SK-N-SH treated with all-trans-retinoic acid at 6 μM for 48 hours (cell line): ENCODE data around the gene ASTN2.

ENCODE experiments used
- ATAC-seq: fragments of 200-7000 bp; cut with Tn5 transposase; 3 replicates; pipeline ENCODE4 v1.9.1; 2020; ENCODE audit warnings: mild to moderate bottlenecking, moderate library complexity
- ARNTL ChIP-seq: fragments of 450-650 bp; formaldehyde crosslinking; IDR thresholded peaks from 2 replicates; pipeline ENCODE4 v1.5.0; 2020; ENCODE audit warnings: low read depth, mild to moderate bottlenecking, moderate library complexity, borderline replicate concordance
- BACH2 ChIP-seq: fragments of 250-450 bp; sonication (Bioruptor Pico); IDR thresholded peaks from 2 replicates; pipeline ENCODE4 v1.9.0; 2021; ENCODE audit warnings: mild to moderate bottlenecking, borderline replicate concordance
- CSDC2 ChIP-seq: fragments of 250-450 bp; sonication (Bioruptor Pico); IDR thresholded peaks from 2 replicates; pipeline ENCODE4 v1.5.0; 2020; ENCODE audit warnings: mild to moderate bottlenecking, moderate library complexity
- ESRRG ChIP-seq: fragments of 250-450 bp; sonication (Bioruptor Pico); IDR thresholded peaks from 2 replicates; pipeline ENCODE4 v1.6.1; 2021; ENCODE audit warnings: mild to moderate bottlenecking
- GLIS3 ChIP-seq: fragments of 250-450 bp; sonication (Bioruptor Pico); IDR thresholded peaks from 2 replicates; pipeline ENCODE4 v1.5.0; 2020; ENCODE audit warnings: mild to moderate bottlenecking, moderate library complexity
- ISL1 ChIP-seq: fragments of 250-450 bp; sonication (Bioruptor Pico); IDR thresholded peaks from 2 replicates; pipeline ENCODE4 v2.1.2; 2022; ENCODE audit warnings: mild to moderate bottlenecking, moderate library complexity
- OSR1 ChIP-seq: fragments of 250-450 bp; sonication (Bioruptor Pico); IDR thresholded peaks from 2 replicates; pipeline ENCODE4 v1.8.0; 2022; ENCODE audit warnings: moderate library complexity, mild to moderate bottlenecking, inconsistent platforms
- PPARA ChIP-seq: fragments of 250-450 bp; sonication (Bioruptor Pico); IDR thresholded peaks from 2 replicates; pipeline ENCODE4 v1.5.0; 2020; ENCODE audit warnings: mild to moderate bottlenecking, borderline replicate concordance
- RARB ChIP-seq: fragments of 250-450 bp; sonication (Bioruptor Pico); IDR thresholded peaks from 2 replicates; pipeline ENCODE4 v1.8.0; 2021; ENCODE audit warnings: mild to moderate bottlenecking, moderate library complexity
- SNAI2 ChIP-seq: fragments of 250-450 bp; sonication (Bioruptor Pico); IDR thresholded peaks from 2 replicates; pipeline ENCODE4 v1.5.0; 2020; ENCODE audit warnings: mild to moderate bottlenecking, moderate library complexity
- TCF4 ChIP-seq: fragments of 250-450 bp; sonication (Bioruptor Pico); IDR thresholded peaks from 2 replicates; pipeline ENCODE4 v1.8.0; 2021; ENCODE audit warnings: mild to moderate bottlenecking, moderate library complexity, borderline replicate concordance
- TOX ChIP-seq: fragments of 250-450 bp; sonication (Bioruptor Pico); IDR thresholded peaks from 2 replicates; pipeline ENCODE4 v1.8.0; 2021; ENCODE audit warnings: mild to moderate bottlenecking, moderate library complexity, borderline replicate concordance
- ZC3H10 ChIP-seq: fragments of 250-450 bp; sonication (Bioruptor Pico); IDR thresholded peaks from 2 replicates; pipeline ENCODE4 v1.5.1; 2021; ENCODE audit warnings: mild to moderate bottlenecking, moderate library complexity
- ZFP3 ChIP-seq: fragments of 250-450 bp; sonication (Bioruptor Pico); IDR thresholded peaks from 2 replicates; pipeline ENCODE4 v1.5.0; 2020; ENCODE audit warnings: mild to moderate bottlenecking, moderate library complexity
- ZFP30 ChIP-seq: fragments of 450-650 bp; formaldehyde crosslinking; IDR thresholded peaks from 2 replicates; pipeline ENCODE4 v1.5.0; 2022; ENCODE audit warnings: mild to moderate bottlenecking, moderate library complexity
- ZNF565 ChIP-seq: fragments of 450-650 bp; formaldehyde crosslinking; conservative IDR thresholded peaks from 2 replicates; pipeline ENCODE4 v1.5.0; 2020; ENCODE audit warnings: low read depth, mild to moderate bottlenecking, moderate library complexity
- ZNF70 ChIP-seq: fragments of 450-650 bp; formaldehyde crosslinking; IDR thresholded peaks from 2 replicates; pipeline ENCODE4 v1.5.0; 2020; ENCODE audit warnings: mild to moderate bottlenecking, moderate library complexity
- ZNF8 ChIP-seq: fragments of 450-650 bp; formaldehyde crosslinking; IDR thresholded peaks from 2 replicates; pipeline ENCODE4 v1.5.0; 2020; ENCODE audit warnings: mild to moderate bottlenecking, moderate library complexity
- TF ChIP-seq, protein P1 (sequence below): fragments of 250-450 bp; sonication (Bioruptor Pico); IDR thresholded peaks from 2 replicates; pipeline ENCODE4 v1.8.0; 2020; ENCODE audit warnings: mild to moderate bottlenecking, moderate library complexity, borderline replicate concordance
- TF ChIP-seq, protein P2 (sequence below): fragments of 250-450 bp; sonication (Bioruptor Pico); IDR thresholded peaks from 2 replicates; pipeline ENCODE4 v1.5.1; 2020; ENCODE audit warnings: low read depth, mild to moderate bottlenecking, moderate library complexity
- TF ChIP-seq, protein P3 (sequence below): fragments of 250-450 bp; sonication (Bioruptor Pico); IDR thresholded peaks from 2 replicates; pipeline ENCODE4 v1.8.0; 2021; ENCODE audit warnings: low read depth, mild to moderate bottlenecking, moderate library complexity, borderline replicate concordance
- TF ChIP-seq, protein P4 (sequence below): fragments of 250-450 bp; sonication (Bioruptor Pico); IDR thresholded peaks from 2 replicates; pipeline ENCODE4 v1.5.0; 2020; ENCODE audit warnings: mild to moderate bottlenecking, moderate library complexity
- TF ChIP-seq, protein P5 (sequence below): fragments of 250-450 bp; sonication (Bioruptor Pico); IDR thresholded peaks from 2 replicates; pipeline ENCODE4 v1.5.1; 2021; ENCODE audit warnings: mild to moderate bottlenecking, moderate library complexity

ASTN2 gene

DNA sequence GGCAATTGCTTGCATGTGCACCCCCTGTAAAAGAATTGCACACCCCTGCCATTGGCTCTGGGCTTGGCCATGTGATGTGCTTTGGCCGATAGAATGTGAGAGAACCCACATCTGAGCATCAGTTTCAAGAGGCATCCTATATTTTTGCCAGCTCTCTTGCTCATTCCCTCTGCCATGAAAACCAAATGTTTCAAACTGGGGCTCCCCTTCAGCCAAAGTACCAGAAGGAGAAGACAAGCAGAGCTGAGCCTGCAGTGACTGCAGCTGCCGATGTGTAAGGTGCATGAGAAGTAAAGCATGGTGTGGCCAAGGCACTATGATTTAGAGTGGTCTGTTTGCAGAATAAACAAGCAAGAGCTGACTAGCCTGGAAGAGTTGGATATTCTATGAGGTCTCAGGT, 132.3 kb downstream of the ASTN2 start:
- ATAC-seq: no peak
- TF ChIP-seq ZFP30 (CRISPR knock-in tag) (no peak), RARB (no peak), OSR1 (CRISPR knock-in tag) (no peak), TOX (CRISPR knock-in tag) (no peak), ISL1 (no peak), ZNF565 (no peak), TCF4 (no peak), ZNF70 (CRISPR knock-in tag) (no peak), ZFP3 (CRISPR knock-in tag) (no peak)
- TF ChIP-seq, protein P1, sequence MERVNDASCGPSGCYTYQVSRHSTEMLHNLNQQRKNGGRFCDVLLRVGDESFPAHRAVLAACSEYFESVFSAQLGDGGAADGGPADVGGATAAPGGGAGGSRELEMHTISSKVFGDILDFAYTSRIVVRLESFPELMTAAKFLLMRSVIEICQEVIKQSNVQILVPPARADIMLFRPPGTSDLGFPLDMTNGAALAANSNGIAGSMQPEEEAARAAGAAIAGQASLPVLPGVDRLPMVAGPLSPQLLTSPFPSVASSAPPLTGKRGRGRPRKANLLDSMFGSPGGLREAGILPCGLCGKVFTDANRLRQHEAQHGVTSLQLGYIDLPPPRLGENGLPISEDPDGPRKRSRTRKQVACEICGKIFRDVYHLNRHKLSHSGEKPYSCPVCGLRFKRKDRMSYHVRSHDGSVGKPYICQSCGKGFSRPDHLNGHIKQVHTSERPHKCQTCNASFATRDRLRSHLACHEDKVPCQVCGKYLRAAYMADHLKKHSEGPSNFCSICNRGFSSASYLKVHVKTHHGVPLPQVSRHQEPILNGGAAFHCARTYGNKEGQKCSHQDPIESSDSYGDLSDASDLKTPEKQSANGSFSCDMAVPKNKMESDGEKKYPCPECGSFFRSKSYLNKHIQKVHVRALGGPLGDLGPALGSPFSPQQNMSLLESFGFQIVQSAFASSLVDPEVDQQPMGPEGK (CRISPR knock-in tag): no peak
- TF ChIP-seq, protein P2, sequence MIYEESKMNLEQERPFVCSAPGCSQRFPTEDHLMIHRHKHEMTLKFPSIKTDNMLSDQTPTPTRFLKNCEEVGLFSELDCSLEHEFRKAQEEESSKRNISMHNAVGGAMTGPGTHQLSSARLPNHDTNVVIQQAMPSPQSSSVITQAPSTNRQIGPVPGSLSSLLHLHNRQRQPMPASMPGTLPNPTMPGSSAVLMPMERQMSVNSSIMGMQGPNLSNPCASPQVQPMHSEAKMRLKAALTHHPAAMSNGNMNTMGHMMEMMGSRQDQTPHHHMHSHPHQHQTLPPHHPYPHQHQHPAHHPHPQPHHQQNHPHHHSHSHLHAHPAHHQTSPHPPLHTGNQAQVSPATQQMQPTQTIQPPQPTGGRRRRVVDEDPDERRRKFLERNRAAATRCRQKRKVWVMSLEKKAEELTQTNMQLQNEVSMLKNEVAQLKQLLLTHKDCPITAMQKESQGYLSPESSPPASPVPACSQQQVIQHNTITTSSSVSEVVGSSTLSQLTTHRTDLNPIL (CRISPR knock-in tag): no peak

DNA sequence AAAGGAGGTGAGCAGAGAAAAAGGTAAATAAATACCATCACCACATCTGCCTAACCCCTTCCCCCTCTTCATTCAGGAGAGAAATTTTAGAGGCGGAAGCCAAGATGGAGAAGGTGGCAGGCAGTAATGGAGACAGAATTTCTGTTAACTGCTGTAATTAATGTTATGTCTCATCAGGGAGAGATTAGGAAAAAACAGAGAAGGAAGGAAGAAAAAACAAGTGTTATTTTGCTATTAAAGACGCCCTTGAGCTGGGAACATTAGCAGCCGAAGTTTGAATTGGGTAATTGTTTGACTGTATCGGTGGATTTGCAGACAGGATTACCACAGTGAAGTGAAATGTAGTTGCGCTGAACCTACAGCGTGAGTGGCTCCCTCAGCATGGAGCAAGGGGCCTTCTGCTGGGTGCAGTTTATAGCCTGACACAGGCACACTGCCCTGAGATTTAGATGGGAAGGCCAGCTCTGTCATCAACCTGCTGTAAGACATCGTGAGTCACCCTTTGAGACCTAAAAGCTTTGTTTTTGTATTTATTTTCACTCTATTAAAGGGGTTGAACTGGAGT, 136.3 kb downstream of the ASTN2 start:
- ATAC-seq: no peak; the same call in 2 of the 3 replicates
- no peak for TF ChIP-seq ISL1
- no peak for TF ChIP-seq TCF4
- no peak for TF ChIP-seq ZNF565
- TF ChIP-seq PPARA (CRISPR knock-in tag): no peak
- TF ChIP-seq TOX (CRISPR knock-in tag): no peak
- TF ChIP-seq, protein P3, sequence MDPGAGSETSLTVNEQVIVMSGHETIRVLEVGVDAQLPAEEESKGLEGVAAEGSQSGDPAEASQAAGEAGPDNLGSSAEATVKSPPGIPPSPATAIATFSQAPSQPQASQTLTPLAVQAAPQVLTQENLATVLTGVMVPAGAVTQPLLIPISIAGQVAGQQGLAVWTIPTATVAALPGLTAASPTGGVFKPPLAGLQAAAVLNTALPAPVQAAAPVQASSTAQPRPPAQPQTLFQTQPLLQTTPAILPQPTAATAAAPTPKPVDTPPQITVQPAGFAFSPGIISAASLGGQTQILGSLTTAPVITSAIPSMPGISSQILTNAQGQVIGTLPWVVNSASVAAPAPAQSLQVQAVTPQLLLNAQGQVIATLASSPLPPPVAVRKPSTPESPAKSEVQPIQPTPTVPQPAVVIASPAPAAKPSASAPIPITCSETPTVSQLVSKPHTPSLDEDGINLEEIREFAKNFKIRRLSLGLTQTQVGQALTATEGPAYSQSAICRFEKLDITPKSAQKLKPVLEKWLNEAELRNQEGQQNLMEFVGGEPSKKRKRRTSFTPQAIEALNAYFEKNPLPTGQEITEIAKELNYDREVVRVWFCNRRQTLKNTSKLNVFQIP (CRISPR knock-in tag): no peak

DNA sequence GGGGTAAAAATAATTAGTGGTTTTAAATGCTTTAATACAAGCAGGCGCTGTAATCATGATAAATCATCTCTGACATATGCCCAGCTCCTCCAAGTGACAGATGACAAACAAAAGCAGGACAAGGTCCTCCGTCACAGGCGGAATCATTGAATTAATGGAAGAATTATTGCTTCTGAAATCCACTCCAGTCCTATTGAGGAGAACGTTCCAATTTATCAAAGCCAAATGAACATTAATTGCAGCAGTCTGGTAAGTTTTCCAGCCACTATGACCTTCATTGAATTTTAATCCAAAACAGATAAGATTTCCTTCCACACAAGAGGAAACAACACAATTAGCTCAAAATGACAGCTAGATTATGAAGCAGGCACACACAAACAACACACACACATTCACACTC, 136.8 kb downstream of the ASTN2 start:
- no peak for ATAC-seq
- TF ChIP-seq ZNF565: no peak
- no peak for TF ChIP-seq ZFP30 (CRISPR knock-in tag)
- peak; percentile 53; the same call in 1 of the 2 replicates for TF ChIP-seq SNAI2
- no peak for TF ChIP-seq ESRRG (CRISPR knock-in tag)
- no peak for TF ChIP-seq OSR1 (CRISPR knock-in tag)
- peak; percentile 58; the same call in 1 of the 2 replicates for TF ChIP-seq GLIS3 (CRISPR knock-in tag)
- TF ChIP-seq TOX (CRISPR knock-in tag): no peak
- TF ChIP-seq, protein P4, sequence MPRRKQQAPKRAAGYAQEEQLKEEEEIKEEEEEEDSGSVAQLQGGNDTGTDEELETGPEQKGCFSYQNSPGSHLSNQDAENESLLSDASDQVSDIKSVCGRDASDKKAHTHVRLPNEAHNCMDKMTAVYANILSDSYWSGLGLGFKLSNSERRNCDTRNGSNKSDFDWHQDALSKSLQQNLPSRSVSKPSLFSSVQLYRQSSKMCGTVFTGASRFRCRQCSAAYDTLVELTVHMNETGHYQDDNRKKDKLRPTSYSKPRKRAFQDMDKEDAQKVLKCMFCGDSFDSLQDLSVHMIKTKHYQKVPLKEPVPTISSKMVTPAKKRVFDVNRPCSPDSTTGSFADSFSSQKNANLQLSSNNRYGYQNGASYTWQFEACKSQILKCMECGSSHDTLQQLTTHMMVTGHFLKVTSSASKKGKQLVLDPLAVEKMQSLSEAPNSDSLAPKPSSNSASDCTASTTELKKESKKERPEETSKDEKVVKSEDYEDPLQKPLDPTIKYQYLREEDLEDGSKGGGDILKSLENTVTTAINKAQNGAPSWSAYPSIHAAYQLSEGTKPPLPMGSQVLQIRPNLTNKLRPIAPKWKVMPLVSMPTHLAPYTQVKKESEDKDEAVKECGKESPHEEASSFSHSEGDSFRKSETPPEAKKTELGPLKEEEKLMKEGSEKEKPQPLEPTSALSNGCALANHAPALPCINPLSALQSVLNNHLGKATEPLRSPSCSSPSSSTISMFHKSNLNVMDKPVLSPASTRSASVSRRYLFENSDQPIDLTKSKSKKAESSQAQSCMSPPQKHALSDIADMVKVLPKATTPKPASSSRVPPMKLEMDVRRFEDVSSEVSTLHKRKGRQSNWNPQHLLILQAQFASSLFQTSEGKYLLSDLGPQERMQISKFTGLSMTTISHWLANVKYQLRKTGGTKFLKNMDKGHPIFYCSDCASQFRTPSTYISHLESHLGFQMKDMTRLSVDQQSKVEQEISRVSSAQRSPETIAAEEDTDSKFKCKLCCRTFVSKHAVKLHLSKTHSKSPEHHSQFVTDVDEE (CRISPR knock-in tag): peak; percentile 100
- no peak for TF ChIP-seq RARB
- TF ChIP-seq ZNF8 (CRISPR knock-in tag): peak; percentile 52
- TF ChIP-seq, protein P1 (CRISPR knock-in tag): no peak
- TF ChIP-seq, protein P5, sequence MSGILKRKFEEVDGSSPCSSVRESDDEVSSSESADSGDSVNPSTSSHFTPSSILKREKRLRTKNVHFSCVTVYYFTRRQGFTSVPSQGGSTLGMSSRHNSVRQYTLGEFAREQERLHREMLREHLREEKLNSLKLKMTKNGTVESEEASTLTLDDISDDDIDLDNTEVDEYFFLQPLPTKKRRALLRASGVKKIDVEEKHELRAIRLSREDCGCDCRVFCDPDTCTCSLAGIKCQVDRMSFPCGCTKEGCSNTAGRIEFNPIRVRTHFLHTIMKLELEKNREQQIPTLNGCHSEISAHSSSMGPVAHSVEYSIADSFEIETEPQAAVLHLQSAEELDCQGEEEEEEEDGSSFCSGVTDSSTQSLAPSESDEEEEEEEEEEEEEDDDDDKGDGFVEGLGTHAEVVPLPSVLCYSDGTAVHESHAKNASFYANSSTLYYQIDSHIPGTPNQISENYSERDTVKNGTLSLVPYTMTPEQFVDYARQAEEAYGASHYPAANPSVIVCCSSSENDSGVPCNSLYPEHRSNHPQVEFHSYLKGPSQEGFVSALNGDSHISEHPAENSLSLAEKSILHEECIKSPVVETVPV: peak; percentile 86
- TF ChIP-seq ZNF70 (CRISPR knock-in tag): peak; percentile 29; the same call in 1 of the 2 replicates
- no peak for TF ChIP-seq BACH2 (CRISPR knock-in tag)
- peak; percentile 98 for TF ChIP-seq TCF4
- TF ChIP-seq ISL1: peak; percentile 67
- no peak for TF ChIP-seq PPARA (CRISPR knock-in tag)
- no peak for TF ChIP-seq ARNTL (CRISPR knock-in tag)
- TF ChIP-seq, protein P2 (CRISPR knock-in tag): no peak
- no peak for TF ChIP-seq ZC3H10 (CRISPR knock-in tag)
- TF ChIP-seq CSDC2 (CRISPR knock-in tag): no peak
- TF ChIP-seq ZFP3 (CRISPR knock-in tag): no peak
- TF ChIP-seq, all 23 proteins: peak for 8
